Activated CD8-positive, alpha-beta memory T cell treated with anti-CD3 and anti-CD28 coated beads for 36 hours (primary cell): Measurements from ENCODE around the gene FAM118A. TPM values are rescaled to one million over a fixed set of nuclear protein-coding genes. Genes with fewer than 3 reads are reported as not detected.
"Not testable (repeated sequence)": the region's sequence is repeated elsewhere in the genome, so short reads cannot be mapped to it uniquely, and the experiment has no call there.

Source experiments
- CTCF ChIA-PET: fragments of 350-600 bp; sonication (Branson Sonifier 250); formaldehyde crosslinking; loops from one replicate; lab custom pipeline; 2021; ENCODE audit warnings: antibody characterized with exemption; lab: Charles Lee
- POLR2A ChIA-PET: fragments of 350-600 bp; sonication (Branson Sonifier 250); formaldehyde crosslinking; loops from one replicate; lab custom pipeline; 2021; ENCODE audit warnings: antibody characterized with exemption; lab: Charles Lee
- total RNA-seq, 2 experiments: library from RNA; stranded (reverse); gene quantifications; one replicate each; pipeline ENCODE4 v1.2.3, GENCODE V29; 2021

Gene FAM118A
- 10 to 100 TPM; 27.7 to 28.0 TPM for total RNA-seq

GRCh38 chr22:45309422-45310227 lies at the start of gene FAM118A:
FAM118A (plus strand) TSS chr22:45309934; CDS start chr22:45322380, 12,446 bp downstream.
- ChIA-PET CTCF (no interaction called here), POLR2A (interaction anchor here (0.6 to 1.9 kb wide), 3 partner anchors 14 to 763 kb away, joined by 3 to 6 read pairs (median 4); partner anchors contain the start of genes RIBC2 and SMC1B)

GRCh38 chr22:45260395-45260759 lies 49.4 kb upstream of the FAM118A start:
- CTCF ChIA-PET, POLR2A ChIA-PET: not testable (repeated sequence)

- ChIA-PET POLR2A (no interaction called here), CTCF (interaction anchor here (0.7 kb wide), 1 partner anchor 16 kb away, joined by 3 read pairs; no protein-coding TSS in a partner anchor)
These were observed 48.2 kb upstream of the FAM118A start for GRCh38 chr22:45261407-45262088.

GRCh38 chr22:45262195-45262930 lies 47.4 kb upstream of the FAM118A start:
- ChIA-PET POLR2A (no interaction called here), CTCF (no interaction called here)

- POLR2A ChIA-PET, result no interaction called here
- CTCF ChIA-PET, result no interaction called here
These were observed 46.7 kb upstream of the FAM118A start for GRCh38 chr22:45262931-45263462.

GRCh38 chr22:45263463-45264269 lies 46.1 kb upstream of the FAM118A start:
- POLR2A ChIA-PET, result no interaction called here
- CTCF ChIA-PET, result interaction anchor here (1.4 kb wide), 1 partner anchor 171 kb away, joined by 5 read pairs; no protein-coding TSS in a partner anchor

- ChIA-PET POLR2A (no interaction called here), CTCF (no interaction called here)
These were observed 44.2 kb upstream of the FAM118A start for GRCh38 chr22:45265535-45265934.

GRCh38 chr22:45268167-45268957 lies 41.4 kb upstream of the FAM118A start:
- POLR2A ChIA-PET, result interaction anchor here (0.8 kb wide), 1 partner anchor 13 kb away, joined by 3 read pairs; no protein-coding TSS in a partner anchor

GRCh38 chr22:45268958-45269844 lies 40.5 kb upstream of the FAM118A start:
- CTCF ChIA-PET, result interaction anchor here (1.0 kb wide), 1 partner anchor 285 kb away, joined by 3 read pairs; no protein-coding TSS in a partner anchor
- POLR2A ChIA-PET, result no interaction called here

More at GRCh38 chr22:45268167-45268957, 41.4 kb upstream of the FAM118A start:
- CTCF ChIA-PET, result interaction anchor here (1.1 kb wide), 1 partner anchor 17 kb away, joined by 3 read pairs; no protein-coding TSS in a partner anchor

- ChIA-PET POLR2A (interaction anchor here (0.6 kb wide), 1 partner anchor 1088 kb away, joined by 4 read pairs; no protein-coding TSS in a partner anchor), CTCF (interaction anchor here (1.0 to 1.5 kb wide), 2 partner anchors 28 to 283 kb away, joined by 3 read pairs; no protein-coding TSS in a partner anchor)
These were observed 39.4 kb upstream of the FAM118A start for GRCh38 chr22:45270095-45271020.

- POLR2A ChIA-PET, result no interaction called here
These were observed 38.0 kb upstream of the FAM118A start for GRCh38 chr22:45271667-45272201.

GRCh38 chr22:45272498-45272897 lies 37.2 kb upstream of the FAM118A start:
- CTCF ChIA-PET, result interaction anchor here (0.7 to 1.3 kb wide), 2 partner anchors 14 to 125 kb away, joined by 3 to 4 read pairs; no protein-coding TSS in a partner anchor
- POLR2A ChIA-PET, result no interaction called here

More at GRCh38 chr22:45271667-45272201, 38.0 kb upstream of the FAM118A start:
- CTCF ChIA-PET, result interaction anchor here (0.7 to 1.5 kb wide), 3 partner anchors 15 to 126 kb away, joined by 3 to 4 read pairs (median 3); no protein-coding TSS in a partner anchor

- ChIA-PET POLR2A (no interaction called here), CTCF (no interaction called here)
These were observed 36.2 kb upstream of the FAM118A start for GRCh38 chr22:45273452-45274075.

- ChIA-PET POLR2A (no interaction called here), CTCF (no interaction called here)
These were observed 33.1 kb upstream of the FAM118A start for GRCh38 chr22:45276507-45277105.
